ENCODE results near the gene TARBP1. TPM values are rescaled to one million over a fixed set of nuclear protein-coding genes. Genes with fewer than 3 reads are reported as not detected.
"Not testable (repeated sequence)": the region's sequence is repeated elsewhere in the genome, so short reads cannot be mapped to it uniquely, and the experiment has no call there.

The TARBP1 gene
- total RNA-seq, 1 donor from 2014 or later, result 30.4 TPM

DNA sequence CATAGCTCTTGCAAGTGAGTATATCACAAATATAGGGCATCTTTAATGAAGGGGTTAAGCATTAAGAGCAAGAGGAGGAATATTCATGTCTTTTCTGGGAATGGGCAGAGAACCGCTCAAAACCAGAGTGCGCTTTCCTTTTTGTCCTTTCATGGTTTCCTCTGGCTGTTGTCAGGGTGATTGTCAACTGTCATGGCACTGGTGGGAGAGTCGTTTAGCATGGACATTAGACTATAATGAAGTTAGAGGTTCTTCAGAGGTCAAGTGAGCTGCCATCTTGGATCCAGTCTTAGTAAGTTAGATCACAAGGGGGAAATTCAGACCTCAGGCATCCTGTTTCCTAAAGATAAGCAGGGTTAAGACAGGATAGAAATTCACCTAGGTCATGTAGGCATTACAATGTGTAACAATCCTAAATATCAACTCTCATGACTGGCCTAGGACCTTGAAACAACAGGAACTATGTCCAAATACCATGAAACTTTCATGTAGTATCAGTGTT lies 117.8 kb downstream of the TARBP1 start:
- CTCF ChIA-PET, result no interaction called here
- intact Hi-C loops (cut with micrococcal nuclease), result no loop called here
- POLR2A ChIA-PET, result no interaction called here
- Mint-ChIP-seq H3K36me3 (ENCODE audit: low read depth) (no peaks in the 10 kb centered on the region), H3K27ac (no peak overlapping the region), H3K27me3 (no peaks in the 10 kb centered on the region), H3K4me1 (peaks cover 3% of the 10 kb centered on the region), H3K4me3 (no peak overlapping the region), H3K9me3 (no peaks in the 10 kb centered on the region)
- ATAC-seq (ENCODE audit: low read depth), result no peak
- no peak for DNase-seq
- TF ChIP-seq, protein P1, sequence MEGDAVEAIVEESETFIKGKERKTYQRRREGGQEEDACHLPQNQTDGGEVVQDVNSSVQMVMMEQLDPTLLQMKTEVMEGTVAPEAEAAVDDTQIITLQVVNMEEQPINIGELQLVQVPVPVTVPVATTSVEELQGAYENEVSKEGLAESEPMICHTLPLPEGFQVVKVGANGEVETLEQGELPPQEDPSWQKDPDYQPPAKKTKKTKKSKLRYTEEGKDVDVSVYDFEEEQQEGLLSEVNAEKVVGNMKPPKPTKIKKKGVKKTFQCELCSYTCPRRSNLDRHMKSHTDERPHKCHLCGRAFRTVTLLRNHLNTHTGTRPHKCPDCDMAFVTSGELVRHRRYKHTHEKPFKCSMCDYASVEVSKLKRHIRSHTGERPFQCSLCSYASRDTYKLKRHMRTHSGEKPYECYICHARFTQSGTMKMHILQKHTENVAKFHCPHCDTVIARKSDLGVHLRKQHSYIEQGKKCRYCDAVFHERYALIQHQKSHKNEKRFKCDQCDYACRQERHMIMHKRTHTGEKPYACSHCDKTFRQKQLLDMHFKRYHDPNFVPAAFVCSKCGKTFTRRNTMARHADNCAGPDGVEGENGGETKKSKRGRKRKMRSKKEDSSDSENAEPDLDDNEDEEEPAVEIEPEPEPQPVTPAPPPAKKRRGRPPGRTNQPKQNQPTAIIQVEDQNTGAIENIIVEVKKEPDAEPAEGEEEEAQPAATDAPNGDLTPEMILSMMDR (IDR thresholded peaks at IDR 0.05), result no peak

DNA sequence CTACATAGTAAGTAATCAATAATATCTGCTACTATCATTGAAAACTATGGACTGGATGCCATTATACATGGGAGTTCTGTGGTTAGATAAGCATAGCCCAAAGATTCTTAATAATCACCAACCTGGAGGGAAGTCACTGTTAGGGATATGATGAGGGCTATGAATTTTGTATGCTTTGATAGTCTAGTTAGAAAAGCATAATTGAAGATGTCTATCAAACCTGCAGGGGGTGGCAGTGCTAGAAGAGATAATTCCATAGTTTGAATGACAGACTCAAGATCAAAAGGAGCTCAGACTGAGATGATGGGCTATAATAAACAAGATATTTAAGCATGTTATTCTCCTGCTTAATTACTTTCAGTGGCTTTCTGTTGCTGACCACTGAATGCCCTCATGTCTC lies 121.1 kb downstream of the TARBP1 start:
- no peaks in the 10 kb centered on the region for H3K27me3 Mint-ChIP-seq
- POLR2A ChIA-PET, result interaction anchor here (2.7 kb wide), 1 partner anchor 16 kb away, joined by 19 read pairs; the partner anchor contains the start of gene COA6
- intact Hi-C loops (cut with micrococcal nuclease), result no loop called here

GRCh38 chr1:234356615-234357269 lies 122.2 kb downstream of the TARBP1 start:
- DNase-seq (peak; percentile 38), ATAC-seq (ENCODE audit: low read depth) (peak; percentile 81)
- H3K4me1 Mint-ChIP-seq; CTCF ChIA-PET; H3K36me3 Mint-ChIP-seq (ENCODE audit: low read depth); H3K27me3 Mint-ChIP-seq; H3K9me3 Mint-ChIP-seq: not testable (repeated sequence)
- intact Hi-C loops (cut with micrococcal nuclease), result loop anchor here (1.0 kb wide), 1 partner anchor 17 kb away; the partner anchor contains the start of gene COA6
- peak overlapping the region; percentile 84 for H3K4me3 Mint-ChIP-seq
- peak overlapping the region; percentile 80 for H3K27ac Mint-ChIP-seq
- POLR2A ChIA-PET, result interaction anchor here (0.6 to 2.7 kb wide), 4 partner anchors 17 to 121 kb away, joined by 3 to 19 read pairs (median 3); partner anchors contain the start of gene COA6

More for the DNA sequence above, 121.1 kb downstream of the TARBP1 start:
- H3K9me3 Mint-ChIP-seq, result no peaks in the 10 kb centered on the region
- TF ChIP-seq, protein P1 (IDR thresholded peaks at IDR 0.05), result no peak
- no peak for ATAC-seq (ENCODE audit: low read depth)
- DNase-seq, result no peak
- CTCF ChIA-PET, result no interaction called here
- H3K27ac Mint-ChIP-seq, result no peak overlapping the region
- H3K4me3 Mint-ChIP-seq, result peak overlapping the region; percentile 49
- peaks cover 5% of the 10 kb centered on the region for H3K4me1 Mint-ChIP-seq
- H3K36me3 Mint-ChIP-seq (ENCODE audit: low read depth), result no peaks in the 10 kb centered on the region

- TF ChIP-seq, protein P1 (IDR thresholded peaks at IDR 0.05), result no peak
- Mint-ChIP-seq H3K9me3 (no peaks in the 10 kb centered on the region), H3K36me3 (ENCODE audit: low read depth) (no peaks in the 10 kb centered on the region), H3K4me3 (peak overlapping the region; percentile 84), H3K4me1 (peaks cover 5% of the 10 kb centered on the region), H3K27me3 (peaks cover 7% of the 10 kb centered on the region), H3K27ac (peak overlapping the region; percentile 80)
- intact Hi-C loops (cut with micrococcal nuclease), result loop anchor here (1.0 kb wide), 1 partner anchor 17 kb away; the partner anchor contains the start of gene COA6
- ChIA-PET CTCF (interaction anchor here (1.2 kb wide), 1 partner anchor 10 kb away, joined by 3 read pairs; no protein-coding TSS in a partner anchor), POLR2A (interaction anchor here (0.6 to 2.7 kb wide), 3 partner anchors 17 to 96 kb away, joined by 3 to 19 read pairs (median 3); partner anchors contain the start of gene COA6)
- ATAC-seq (ENCODE audit: low read depth) (no peak), DNase-seq (no peak)
Measured at GRCh38 chr1:234355782-234356510, 123.0 kb downstream of the TARBP1 start.

DNA sequence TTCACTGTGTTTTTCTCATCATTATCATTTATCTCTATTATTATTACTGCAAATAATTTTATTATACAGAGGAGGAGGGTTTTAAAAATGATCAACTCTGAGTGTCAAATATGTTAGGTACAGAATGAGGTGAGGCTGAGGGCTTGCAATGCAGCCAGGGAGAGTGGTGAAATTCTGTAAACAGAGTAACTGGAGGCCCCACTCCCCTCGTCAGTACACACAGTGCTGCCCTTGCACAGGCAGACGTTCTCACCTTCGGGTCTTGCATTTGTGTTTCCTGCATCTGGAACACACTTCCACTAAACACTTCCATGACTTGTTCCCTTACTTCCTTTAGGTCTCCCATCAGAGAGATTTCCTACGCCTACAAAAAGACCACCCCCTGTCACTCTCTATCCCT lies 130.0 kb downstream of the TARBP1 start:
- intact Hi-C loops (cut with micrococcal nuclease), result no loop called here
- ChIA-PET POLR2A (no interaction called here), CTCF (no interaction called here)
- no peaks in the 10 kb centered on the region for H3K9me3 Mint-ChIP-seq
- H3K27ac Mint-ChIP-seq, result no peak overlapping the region
- no peak for ATAC-seq (ENCODE audit: low read depth)
- no peaks in the 10 kb centered on the region for H3K4me1 Mint-ChIP-seq
- H3K36me3 Mint-ChIP-seq (ENCODE audit: low read depth), result no peaks in the 10 kb centered on the region
- no peak overlapping the region for H3K4me3 Mint-ChIP-seq
- H3K27me3 Mint-ChIP-seq, result peaks cover 20% of the 10 kb centered on the region
- TF ChIP-seq, protein P1 (IDR thresholded peaks at IDR 0.05), result no peak
- DNase-seq, result no peak

Measured in activated B cell treated with CpG ODN at 0.5 μM for 24 hours (primary cell).